Skin of body (tissue), 2 donors: ENCODE results near the gene KCNC4. TPM values are rescaled to one million over a fixed set of nuclear protein-coding genes. Genes with fewer than 3 reads are reported as not detected.

Experiments
- DNase-seq: peaks from one replicate; lab custom pipeline; 2025; lab: John Stamatoyannopoulos, UW
- total RNA-seq: library from RNA; depleted of rRNA; stranded (reverse); fragments of >200 nt; gene quantifications from one replicate; pipeline ENCODE4 v1.2.3, GENCODE V29; 2014

KCNC4 gene
- total RNA-seq, 1 donor from 2014 or later, result 1.5 TPM

DNA sequence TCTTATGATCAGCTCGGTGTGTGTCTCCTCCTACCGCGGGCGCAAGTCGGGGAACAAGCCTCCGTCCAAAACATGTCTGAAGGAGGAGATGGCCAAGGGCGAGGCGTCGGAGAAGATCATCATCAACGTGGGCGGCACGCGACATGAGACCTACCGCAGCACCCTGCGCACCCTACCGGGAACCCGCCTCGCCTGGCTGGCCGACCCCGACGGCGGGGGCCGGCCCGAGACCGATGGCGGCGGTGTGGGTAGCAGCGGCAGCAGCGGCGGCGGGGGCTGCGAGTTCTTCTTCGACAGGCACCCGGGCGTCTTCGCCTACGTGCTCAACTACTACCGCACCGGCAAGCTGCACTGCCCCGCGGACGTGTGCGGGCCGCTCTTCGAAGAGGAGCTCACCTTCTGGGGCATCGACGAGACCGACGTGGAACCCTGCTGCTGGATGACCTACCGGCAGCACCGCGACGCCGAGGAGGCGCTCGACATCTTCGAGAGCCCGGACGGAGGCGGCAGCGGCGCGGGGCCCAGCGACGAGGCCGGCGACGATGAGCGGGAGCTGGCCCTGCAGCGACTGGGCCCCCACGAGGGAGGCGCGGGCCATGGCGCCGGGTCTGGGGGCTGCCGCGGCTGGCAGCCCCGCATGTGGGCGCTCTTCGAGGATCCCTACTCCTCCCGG lies 1.5 kb downstream of the KCNC4 start:
- DNase-seq, result no peak

DNA sequence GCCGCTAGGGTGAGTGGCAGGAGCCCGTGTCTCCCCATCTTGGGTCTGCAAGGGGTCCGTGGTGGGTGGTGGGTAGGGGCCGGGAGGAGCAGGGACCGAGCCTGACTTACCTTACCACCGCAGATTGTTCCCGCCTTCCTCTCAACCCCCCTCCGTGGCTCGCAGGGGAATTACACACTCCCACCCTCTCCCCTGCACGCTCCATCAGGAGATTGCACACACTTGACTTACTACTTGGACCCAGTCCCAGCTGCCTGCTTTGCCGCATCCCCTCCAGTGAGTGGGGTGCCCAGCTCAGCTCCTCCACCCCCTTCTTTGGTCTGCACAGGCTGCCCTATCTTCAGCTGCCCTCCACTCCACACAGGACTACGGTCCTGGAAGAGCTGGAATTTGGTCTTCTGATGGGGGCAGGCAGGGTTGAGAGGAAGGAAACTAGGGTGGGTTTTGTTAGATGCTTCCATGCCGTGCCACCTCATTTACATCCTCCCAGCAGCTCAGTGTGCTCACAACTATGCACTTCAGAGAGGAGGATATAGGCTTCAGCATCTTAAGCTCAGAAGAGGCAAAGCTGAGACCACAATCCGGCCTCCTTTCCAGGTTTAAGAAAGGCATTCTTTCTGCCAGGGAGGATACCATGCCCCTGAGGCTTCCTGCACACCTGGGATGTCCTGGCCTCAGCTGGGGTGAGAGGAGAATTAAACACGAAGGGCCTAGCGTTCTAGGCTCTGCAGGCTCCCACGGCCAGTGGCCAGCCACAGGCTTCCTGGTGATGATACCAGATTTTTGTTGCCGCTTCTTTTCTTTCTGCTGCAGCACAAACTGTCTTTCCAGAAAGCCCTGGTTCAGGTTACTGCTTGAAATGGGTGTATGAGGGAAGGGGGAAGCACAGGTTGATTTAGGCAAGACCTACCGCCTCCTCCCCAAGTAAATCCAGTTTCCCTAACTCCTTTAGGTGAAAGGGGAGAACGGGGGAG lies 2.3 kb downstream of the KCNC4 start:
- no peak for DNase-seq

DNA sequence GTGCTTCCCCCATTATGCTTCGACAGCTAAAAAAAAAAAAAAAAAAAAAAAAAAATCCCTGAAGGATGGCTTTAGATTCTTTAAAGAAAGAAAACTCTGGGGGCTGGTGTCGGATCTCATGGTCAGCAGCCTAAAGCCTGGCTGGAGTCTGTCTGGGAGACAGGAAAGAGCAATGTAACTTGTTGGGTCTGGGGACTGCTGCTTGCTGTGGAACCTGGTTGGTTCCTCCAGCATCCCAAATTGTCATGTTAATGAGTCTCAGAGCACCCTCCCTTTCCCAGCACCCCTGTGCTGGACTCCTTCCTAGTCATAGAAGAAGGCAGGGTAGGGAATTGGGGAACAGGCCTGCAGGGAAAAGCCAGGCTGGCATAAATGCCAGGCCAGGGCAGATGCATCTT lies 3.0 kb downstream of the KCNC4 start:
- no peak for DNase-seq

DNA sequence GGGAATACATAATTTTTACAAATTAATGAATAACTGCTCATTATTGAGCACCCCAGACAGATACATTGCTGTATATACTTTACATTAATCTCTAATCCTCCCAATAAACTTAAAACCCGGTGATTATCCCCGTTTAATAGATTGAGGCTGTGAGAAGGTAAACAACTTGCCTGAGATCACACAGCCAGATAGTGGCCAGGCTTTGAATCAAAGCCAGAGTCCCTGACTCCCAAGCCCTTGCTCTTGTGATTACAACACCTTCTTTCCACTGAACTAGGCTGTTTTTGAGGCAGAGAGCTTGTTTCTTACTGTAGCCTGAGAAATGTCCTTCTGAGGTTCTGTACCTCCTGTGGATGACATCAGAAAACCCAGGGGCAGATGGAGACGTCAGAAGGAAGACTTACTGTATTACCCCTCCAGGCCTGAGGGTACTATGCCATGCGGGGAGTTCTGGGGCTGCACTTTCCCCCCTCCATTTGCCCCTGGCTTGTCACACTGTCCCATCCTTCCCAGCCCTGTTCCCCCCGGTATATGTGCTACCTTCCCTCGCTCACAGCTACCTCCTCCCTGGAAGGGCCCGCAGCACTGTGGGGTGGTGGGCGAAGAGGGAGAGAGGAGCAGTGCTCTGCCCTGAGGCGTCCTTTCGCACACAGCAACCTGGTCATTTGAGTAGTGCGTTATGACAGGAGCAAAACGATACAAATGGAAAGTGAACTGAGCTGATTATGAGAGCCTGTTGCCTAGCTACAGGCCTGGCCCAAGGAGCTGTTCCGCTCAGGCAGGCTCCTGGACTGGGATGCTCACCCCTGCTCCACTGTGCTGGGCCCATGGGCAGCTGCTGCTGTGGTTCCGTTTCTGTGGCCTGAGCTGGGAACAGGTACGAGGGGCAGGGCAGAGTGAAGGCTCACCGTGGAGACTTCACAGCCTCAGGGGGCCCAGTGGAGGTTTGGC lies 4.6 kb downstream of the KCNC4 start:
- no peak for DNase-seq

DNA sequence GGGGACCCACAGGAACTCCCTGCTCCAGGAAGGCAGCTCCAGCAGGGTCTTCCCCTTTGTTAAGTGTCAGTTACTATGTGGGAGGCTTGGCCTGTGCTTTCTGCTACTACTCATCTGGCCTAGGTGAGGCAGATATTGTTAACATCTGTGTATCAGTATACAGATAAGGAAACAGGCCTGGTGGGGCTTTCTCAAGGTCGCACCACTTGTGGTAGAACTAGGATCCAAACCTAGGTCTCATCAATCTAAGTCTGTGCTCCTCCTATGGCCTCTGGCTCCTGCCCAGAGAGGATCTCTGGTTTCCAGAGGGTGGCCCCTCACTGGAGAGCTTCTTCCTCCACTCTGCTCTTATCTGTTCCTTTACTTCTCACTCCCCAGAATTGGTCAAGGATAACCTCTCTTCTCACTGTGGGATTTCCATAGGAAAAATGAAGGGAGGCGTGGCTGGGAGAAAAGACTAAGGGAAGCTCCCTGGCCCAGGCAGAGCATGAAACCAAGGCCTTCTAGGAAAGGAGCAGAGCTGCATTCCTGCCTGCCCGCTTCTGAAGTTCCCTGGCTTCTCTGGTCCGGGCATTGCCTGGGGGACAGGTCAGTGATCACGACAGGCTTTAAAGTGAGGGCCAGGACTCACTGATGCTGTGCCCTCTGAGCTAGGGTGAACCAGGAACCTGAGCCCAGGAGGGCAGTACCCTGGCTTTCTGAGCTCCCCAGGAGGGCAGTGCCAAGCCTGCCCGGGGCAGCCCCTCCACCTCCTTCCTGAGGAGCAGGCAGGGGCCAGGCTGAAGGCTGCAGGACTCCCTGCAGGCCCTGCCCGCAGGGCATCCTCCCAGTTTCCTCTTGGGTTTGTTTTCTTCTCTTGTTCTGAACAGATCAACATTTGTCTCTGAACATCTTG lies 5.8 kb downstream of the KCNC4 start:
- DNase-seq, result no peak

DNA sequence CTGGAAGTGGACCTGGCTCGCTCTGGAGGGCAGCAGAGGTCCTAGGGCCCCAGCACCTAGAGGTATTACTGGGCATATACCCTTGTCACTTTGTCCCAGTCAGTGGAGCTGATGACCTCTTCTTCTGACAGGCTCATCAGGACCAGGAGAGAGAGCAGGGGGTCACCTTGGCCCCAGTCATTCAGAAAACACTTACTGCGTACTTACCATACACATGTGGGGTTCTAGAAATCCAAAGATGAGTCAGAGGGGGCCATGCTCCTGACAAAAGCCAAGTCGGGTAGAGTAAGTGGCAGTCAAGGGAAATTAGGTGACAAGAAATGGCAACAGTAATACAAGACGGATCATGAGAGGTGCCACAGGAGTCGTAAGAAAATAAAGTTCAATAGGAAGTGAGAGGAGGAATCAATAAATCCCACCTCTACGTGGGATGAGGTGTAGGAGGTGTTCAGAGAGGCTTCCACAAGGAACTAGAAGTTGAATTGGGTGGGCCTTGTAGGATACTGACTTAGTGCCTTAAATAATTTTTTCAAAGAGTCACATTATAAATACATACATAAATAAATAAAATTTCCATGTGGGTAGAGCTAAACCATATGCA lies 6.8 kb downstream of the KCNC4 start:
- no peak for DNase-seq

DNA sequence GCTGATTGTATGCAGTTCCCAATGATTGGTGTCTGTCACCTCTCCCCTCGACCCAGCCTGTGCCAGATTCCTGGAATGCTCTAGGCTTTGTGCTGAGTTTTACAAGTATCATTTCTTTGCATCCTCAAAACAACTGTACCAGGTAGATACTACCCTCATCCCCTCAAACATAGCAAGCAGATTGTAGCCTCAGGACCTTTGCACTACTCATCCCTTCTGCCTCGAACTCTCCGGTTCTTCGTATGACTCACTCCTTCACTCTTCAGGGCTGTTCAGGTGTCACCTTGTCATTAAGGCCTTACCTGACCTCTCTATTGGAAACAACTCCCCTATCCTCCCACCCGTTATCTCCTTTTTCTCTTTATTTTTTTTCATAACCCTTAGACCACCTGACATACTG lies 8.0 kb downstream of the KCNC4 start:
- no peak for DNase-seq

DNA sequence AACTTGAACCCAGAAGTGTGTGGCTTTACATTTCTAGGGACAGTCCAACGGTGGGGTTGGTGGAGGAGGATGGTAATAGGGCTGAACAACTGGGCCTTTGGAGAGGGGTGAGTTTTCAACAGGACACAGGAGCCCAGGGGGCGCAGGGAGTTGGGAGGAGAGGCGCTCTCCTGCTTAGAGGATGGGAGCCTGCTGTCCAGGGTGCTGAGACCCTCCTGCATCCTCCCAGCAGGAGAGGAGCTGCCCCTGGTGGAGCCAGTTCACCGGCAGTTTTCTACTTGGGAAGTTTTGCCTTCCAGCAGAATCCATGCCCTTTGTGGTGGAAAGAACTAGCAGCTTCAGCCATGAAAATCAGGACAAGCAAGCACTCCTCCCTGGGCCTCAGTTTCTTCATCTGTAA lies 8.6 kb downstream of the KCNC4 start:
- DNase-seq, result no peak

DNA sequence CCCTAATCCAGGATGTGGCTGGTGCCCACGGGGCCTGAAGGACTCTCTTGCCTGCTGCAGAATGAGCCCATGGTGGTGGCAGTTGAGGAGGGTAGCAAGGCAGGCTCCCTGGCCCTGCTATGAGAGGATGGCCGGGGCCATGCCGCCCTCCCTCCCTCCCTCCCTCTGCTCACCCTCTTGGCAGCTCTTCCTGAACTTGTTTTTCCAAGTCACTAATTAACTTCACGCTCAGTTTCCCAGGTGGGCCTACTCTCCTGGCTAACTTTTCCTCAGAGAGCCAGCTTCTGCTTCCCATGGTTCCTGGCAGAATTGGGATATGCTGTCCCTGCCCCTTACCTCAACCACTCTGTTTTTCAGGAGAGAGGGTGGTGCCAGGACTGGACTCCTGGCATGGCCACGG lies 10.2 kb downstream of the KCNC4 start:
- no peak for DNase-seq

DNA sequence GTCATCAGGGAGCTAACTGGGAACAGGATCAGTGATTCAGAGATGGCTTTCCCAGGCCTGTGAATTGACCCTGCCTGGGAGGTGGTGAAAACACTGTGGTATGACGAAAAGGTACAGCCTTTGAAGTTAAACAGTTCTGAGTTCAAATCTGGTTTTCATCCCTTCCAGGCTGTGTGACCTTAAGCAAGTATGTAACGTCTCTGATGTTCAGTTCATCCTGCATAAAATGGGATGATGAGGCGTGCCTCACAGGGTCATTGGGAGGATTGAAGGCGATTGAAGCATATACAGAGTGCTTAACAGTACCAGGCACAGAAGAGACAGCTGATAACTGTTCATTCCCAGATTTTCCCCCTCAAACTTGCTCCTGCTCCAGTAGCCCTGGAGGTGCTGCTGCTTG lies 11.0 kb downstream of the KCNC4 start:
- DNase-seq, result no peak

DNA sequence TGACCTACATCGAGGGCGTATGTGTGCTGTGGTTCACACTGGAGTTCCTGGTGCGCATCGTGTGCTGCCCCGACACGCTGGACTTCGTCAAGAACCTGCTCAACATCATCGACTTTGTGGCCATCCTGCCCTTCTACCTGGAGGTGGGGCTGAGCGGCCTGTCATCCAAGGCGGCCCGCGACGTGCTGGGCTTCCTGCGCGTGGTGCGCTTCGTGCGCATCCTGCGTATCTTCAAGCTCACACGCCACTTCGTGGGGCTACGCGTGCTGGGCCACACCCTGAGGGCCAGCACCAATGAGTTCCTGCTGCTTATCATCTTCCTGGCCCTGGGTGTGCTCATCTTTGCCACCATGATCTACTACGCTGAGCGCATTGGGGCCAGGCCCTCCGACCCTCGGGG lies 13.0 kb downstream of the KCNC4 start:
- no peak for DNase-seq

DNA sequence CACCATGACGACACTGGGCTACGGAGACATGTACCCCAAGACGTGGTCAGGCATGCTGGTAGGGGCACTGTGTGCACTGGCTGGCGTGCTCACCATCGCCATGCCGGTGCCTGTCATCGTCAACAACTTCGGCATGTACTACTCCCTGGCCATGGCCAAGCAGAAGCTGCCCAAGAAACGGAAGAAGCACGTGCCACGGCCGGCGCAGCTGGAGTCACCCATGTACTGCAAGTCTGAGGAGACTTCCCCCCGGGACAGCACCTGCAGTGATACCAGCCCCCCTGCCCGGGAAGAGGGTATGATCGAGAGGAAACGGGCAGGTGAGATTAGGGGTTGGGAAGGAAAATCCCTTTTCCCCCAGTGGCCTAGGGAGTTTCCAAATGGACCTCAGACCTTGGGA lies 13.5 kb downstream of the KCNC4 start:
- DNase-seq, result no peak

DNA sequence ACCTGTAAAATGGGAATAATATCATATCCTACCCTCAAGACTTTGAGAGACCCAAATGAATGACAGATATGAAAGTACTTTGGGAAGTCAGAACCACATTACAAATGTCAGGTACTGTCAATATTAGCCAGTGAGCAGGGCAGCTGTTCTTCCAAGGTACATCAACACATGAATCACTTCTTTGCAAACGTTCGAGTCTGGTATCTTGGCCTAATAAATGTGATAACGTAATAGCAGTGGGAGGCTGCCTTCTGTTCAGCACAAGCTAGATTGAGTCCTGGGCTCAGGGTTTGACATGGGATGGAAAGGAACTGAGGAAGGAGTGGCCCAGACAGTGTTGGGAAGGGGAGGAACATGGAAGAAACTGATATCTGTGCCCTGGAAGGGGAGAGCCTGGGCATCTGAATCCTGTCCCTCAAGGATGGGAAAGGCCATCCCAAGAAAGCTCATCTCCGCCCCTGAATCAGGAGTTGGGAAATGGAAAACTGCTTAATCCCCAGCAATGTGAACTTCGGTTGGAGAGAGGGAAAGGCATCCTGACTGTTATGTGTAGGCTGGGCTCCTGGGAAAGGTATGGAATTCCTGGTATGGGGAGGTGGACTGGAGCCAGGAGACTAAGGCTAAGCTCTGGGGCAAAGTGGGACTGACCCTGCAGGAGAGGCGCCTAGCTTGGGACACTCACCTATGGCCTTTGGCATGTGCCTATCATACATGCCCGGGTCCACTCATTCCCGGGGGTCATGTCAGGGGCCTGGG lies 14.3 kb downstream of the KCNC4 start:
- no peak for DNase-seq

DNA sequence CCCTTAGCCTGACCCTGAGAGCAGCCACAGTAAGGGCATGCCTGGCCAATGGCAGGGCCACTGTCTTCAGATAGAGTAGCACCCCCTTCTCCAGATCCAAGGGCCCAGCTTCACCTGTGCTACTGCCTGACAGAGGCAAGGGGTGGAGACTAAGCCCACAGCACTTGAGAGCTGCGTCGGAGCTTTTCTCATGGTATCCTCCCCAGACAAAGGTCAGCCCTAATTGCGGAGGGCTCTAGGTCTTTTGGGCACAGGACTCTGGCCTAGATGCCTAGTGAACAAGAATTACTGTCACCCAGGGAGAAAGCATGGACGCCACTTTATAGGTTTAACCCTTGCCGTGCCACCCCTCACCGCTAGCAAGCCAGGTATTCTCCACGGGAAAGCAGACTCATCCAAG lies 15.1 kb downstream of the KCNC4 start:
- no peak for DNase-seq

DNA sequence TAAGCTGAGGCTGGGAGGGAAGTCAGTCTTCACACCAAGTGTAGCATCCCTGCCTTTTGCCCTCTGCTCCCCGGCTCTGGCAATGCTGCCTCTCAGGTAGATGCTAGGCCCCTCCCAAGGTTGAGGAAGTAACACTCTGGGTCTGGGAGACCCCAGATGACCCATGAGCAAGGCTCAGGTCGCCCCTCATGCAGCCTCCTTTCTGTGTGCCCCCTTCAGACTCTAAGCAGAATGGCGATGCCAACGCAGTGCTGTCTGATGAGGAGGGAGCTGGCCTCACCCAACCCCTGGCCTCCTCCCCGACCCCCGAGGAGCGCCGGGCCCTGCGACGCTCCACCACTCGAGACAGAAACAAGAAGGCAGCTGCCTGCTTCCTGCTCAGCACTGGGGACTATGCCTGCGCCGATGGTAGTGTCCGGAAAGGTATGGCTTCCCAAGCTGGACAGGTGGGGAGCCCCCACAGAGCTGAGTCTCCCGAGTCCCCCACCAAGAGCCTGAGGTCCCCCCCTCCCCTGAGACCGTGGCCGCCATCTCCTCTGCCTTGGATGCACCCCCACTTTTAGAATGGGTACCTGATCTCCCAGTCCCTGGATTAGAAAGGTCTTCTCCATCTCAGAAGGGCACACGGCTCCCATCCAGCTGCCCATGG lies 15.8 kb downstream of the KCNC4 start:
- no peak for DNase-seq

DNA sequence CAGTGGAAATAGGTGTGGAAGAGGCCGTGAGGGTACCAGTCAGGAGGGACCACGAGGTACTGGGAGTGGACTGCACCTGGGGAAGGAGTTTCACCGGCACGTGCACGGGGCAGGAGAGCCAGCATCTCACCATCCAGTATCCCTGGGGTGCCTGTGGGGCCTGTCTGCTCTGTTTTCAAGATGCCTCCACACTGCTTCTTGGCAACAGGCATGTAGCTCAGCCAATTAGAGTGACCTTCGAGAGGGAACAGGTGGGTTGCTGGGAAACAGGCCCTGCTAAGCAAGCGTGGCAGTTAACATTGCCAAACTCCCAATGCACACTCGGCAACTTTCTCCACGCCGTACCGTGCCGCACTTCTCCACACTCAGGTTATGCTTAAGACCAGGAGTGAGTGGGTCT lies 17.7 kb downstream of the KCNC4 start:
- no peak for DNase-seq

DNA sequence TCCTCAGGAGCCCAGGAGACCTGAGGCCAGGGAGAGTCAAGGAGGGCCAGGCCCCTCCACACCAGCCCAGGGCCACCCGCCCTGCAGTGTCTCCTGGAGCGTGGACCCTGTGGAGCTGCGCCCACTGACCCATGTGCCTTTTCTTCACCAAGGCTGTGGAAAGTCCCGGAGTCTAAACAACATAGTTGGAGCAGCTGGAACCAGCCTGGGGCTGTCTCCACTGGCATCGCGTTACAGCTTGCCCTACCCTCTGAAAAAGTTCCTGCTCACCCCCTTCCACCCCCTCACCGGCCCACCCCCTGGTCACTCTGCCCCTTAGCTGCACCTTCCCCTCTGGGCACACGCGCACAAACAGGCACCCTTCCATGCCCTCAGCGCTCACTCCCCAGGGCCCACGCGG lies 18.3 kb downstream of the KCNC4 start:
- DNase-seq, result no peak

DNA sequence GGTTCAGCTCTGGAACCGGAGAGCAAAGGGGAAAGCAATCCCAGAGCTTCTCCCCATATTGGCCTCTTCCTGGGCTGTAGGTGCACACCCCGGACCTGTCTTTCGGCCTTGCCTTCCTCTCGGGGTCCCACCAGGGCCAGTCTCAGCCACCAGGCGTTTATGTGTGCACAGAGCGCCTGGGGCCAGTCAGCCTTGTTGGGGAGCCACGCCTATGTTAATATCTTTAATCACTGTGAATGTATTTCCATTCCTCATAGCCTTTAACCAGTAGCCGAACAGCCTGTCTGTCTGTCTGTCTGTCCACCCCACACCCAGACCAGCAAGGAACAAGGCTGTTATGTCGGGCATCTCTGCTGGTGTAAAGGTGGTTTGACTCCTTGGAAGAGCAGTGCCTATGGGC lies 18.8 kb downstream of the KCNC4 start:
- DNase-seq, result no peak
